Activated T-cell treated with anti-CD3 and anti-CD28 coated beads for 48 hours (primary cell): ENCODE results near the gene HMCN2.
"Not testable (repeated sequence)": the region's sequence is repeated elsewhere in the genome, so short reads cannot be mapped to it uniquely, and the experiment has no call there.

Source experiments
- DNase-seq: peaks from one replicate; pipeline ENCODE4 v3.0.0-alpha.2; 2020; ENCODE audit warnings: low read depth

Gene HMCN2

DNA sequence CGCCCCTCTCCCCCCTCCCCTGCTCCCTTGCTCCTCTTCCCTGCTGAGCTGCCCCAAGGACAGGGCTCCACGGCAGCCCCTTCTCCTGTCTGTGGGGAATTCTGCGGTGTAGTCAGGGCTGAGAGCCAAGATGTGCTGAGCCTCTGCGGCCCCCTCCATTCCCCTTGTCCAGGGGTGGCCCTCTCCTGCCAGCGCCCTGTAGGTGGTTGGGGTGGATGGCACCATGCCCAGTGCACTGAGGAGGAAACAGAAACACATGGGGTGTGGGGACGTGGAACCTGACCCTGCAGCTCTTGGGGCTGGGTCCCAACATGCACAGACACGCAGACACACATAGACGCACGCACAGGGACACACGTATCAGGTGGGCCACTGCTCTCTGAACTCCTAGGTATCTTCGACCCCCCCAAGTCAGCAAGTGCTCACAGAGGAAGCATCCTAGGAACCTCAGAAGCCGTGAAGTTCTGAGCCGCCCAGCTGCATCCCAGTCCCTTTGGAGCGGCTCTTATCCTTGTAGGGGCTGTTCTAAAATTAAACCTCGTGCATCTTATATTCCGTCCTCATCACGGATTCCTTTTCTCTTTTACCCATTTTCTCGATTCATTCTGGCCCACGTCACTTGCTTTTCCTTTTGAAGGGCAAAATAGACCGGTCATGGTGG, 64.8 kb downstream of the HMCN2 start:
- no peak for DNase-seq

DNA sequence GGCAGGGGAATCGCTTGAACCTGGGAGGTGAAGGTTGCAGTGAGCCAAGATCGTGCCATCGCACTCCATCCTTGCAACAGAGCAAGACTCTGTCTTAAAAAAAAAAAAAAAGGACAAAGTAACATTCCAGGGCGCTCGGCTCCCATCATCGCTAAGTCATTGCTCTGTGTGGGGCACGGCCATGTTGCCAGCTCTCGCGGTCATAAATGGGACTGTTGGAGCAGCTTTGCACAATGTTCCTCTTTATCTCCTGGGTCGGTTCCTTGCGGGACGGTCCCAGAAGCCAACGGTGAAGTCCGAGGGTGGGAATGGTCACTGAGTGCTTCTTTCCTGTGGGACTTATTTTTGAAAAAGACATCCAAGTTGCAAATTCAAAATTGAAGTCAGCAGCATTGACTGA, 65.5 kb downstream of the HMCN2 start:
- no peak for DNase-seq

DNA sequence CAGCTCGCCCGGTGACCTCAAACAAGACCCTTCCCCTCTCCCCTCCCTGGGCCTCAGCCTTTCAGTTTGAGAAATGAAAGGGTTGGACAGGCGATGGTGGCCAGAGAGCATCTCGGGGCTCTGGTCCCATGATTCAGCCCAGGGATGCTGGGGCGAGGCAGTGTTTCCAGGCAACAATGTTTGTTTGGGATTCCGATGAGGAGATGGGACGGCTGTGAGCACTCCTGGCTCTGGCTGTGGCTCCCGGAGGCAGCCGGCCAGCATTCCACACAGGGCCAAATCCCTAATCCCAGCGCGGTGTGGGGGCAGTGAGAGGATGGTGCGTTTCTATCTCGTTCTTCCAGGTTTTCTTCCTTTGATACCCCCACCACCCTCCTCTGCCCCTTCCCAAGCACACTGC, 66.0 kb downstream of the HMCN2 start:
- DNase-seq = no peak

DNA sequence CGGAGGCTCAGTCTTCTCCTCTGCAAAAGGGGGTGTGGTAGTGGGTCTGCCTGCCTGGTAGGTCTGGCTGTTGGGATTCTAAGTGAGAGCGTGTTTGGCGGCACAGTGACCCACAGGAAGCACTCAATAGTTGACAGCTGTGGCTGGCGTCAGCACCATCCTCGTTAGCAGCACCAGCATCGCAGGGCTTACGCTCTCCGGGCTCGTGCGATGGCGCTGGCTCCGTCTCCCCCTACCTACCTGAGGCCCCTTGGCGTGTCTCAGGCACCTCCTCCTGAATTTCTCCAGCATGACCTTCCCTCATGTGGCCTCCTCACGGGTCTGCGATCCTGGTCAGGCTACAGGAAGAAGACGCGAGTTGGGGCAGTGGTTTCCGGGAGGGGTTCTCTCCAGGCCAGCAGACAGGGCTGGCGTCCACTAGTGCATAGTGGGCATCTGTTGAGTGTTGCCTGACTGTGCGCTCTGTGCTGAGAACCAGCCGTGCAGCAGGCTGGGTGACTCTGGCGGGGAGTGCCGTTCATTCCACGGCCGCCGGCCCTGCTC, 66.9 kb downstream of the HMCN2 start:
- no peak for DNase-seq

DNA sequence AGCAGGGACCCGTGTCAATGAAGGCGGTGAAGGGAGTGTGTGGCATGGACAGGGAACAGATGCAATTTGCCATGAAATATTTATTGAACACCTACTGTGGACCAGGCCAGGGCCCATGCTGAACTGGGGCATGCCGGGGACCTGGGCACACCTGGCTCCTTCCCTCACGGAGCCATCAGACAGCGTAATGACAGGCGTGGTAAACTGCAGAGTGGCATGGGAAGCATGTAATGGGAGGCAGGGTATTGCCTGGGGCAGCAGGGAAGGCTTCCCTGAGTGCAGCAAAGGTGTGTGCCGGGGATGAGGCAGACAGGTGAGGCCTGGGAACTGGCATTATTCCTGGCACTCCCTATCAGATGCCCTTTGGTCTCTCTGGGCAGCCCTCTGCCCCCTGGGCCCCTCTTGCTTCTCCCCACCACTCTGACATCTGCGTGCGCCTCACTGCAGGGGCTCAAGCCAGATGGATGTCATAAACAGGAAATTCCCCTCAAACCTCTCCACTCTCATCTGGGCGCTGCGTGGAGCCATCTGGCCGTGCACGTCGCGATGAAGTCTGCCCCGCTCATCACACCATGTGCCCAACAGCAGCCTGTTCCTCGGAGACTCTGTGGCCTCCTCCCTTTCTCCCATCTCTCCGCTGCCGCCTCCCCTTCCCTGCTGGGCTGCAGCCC, 67.6 kb downstream of the HMCN2 start:
- no peak for DNase-seq

DNA sequence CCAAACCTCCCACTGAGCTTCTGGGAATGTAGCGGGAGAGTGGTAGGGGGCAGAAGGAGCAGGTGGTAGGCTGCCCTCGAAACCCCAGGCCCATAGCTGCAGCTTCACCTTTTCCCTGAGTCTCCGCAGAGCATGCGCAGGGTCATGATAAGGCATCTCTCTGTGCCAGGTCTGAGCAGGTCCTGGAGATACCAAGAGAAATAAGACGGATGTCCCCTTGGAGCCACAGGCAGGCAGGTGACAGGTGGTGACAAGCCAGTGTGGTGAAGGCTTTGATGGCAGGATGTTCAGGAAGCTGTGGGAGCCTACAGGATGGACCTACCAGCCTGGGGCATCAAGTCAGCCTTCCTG, 68.1 kb downstream of the HMCN2 start:
- no peak for DNase-seq

DNA sequence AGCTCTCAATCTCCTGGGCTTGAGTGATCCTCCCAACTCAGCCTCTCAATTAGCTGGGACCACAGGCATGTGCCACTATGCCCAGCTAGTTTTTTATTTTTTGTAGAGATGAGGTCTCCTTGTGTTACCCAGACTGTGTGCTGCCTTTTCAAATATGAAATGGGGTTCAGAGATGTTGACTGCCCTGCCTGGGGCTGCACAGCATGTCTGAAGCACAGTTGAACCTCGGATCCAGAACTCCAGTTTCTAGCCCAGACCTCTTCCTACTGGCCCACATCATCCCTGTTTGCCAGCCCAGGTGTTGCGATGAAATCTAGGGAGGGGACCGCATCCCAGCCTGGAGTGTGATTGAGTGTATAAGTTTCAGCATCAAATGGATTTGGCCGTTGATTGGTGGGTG, 69.4 kb downstream of the HMCN2 start:
- no peak for DNase-seq

DNA sequence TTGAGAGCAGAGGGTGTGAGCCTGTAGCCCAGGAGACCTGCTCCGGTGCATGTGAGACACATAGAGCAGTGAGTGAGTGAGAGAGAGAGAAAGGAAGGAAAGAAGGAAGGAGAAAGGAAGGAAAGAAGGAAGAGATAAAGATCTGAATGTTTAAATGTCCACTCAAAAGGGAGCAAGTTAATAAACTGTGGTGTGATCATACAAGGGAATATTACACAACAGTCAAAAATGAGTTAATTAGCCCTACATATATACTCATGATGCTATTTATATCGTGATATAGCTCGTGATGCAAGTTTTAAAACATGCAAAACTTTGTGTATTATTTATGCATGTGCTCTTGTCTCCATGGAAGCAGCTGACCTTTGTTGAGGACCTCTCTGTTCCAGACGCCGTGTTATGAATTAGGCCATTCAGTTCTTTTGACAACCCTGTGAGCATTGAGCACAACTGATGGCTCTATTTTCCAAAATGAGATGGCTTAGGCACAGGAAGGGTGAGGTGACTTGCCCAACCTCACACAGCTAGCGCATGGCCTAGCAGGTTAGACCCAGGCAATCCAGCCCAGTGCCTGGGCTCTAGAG, 70.6 kb downstream of the HMCN2 start:
- no peak for DNase-seq

DNA sequence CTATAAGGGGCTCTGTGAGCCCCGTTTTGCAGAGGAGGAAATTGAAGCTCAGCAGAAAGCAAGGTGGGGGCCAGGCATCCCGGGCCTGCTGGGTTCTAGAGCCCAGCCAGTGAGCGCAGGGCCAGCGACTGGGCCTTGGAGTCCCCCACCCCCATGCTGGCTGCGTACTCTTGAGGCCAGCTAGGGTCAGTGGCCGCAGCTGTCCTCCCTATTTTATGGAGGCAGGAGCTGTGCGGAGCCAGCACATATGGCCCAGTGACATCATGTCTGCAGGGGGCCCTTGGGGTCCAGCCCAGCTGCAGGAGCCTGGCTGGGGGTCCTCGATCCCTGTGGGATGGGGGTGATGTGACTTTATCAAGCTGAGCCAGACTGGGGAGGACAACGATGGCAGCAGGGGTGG, 71.3 kb downstream of the HMCN2 start:
- no peak for DNase-seq

DNA sequence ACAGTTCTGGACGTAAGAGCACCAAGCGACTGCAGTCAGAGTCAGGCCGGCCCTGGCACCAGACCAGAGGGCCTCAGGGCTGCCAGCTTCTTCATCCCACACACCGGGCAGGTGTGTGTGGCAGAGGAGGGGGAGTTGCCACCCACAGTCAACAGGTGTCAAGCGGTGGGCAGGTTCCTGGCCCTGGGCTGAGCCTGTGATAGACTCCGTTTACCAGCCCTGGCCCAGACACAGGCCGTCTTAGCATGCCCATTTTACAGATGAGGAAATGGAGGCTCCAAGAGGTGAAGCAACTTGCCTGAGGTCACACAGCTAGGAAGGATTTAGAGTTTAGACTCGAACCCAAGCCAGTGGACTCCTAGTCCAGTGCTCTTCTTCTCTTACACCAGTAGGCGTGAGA, 71.8 kb downstream of the HMCN2 start:
- DNase-seq = no peak

DNA sequence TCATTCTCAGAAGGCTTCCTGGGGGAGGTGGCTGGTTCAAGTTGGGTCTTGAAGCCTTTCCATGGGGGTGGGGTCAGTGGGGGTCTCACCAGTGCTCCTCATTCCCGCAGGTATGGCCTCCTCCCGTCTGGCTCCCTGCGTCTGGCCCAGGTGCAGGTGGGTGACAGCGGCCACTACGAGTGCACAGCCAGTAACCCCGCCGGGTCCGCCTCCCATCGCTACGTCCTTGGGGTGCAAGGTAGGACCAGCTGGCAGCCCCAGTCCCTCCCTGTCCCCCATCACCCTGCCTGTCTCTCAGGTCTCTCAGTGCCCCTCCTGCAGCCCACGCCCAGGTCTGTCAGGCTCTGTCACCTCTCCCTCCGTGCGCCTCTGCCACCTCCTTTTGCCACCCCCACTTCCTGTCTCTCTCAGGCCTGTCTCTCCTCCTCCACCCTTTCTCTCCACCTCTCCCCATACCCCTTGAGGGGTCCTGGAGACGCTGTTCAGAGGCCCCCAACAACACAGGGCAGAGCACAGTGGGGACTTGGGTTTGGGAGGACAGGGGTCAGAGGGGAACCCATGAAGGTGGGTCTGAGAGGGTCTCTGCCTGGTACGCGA, 72.3 kb downstream of the HMCN2 start:
- DNase-seq = no peak

DNA sequence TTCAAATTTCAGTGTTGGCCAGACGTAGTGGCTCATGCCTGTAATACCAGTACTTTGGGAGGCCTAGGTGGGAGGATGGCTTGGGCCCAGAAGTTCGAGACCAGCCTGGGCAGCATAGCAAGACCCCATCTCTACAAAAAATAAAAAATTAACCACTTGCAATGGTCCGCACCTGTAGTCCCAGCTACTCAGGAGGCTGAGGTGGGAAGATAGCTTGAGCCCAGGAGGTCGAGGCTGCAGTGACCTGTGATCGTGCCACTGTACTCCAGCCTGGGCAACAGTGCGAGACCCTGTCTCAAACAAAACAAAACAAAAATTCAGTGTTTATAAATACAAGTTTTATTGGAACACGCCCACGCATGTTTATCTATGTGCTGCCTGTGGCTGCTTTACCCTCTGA, 73.3 kb downstream of the HMCN2 start:
- not testable (repeated sequence) for DNase-seq

DNA sequence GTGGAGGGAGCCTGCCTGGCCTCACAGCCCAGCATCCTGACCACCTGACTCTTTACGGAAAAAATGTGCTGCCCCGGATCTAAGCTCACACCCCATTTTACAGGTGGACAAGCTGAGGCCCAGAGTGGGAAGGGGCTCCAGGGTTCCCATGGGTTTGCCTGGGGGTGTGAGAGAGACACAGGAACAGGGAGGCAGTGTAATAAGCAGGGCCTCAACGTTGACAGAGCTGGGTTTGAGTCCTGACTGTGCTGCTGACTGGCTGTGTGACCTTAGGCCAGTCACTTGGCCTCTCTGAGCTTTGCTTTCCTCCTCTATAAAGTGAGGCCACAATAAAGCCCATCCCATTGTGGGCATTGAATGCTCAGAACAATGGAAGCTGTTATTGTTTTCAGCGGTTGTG, 73.7 kb downstream of the HMCN2 start:
- no peak for DNase-seq

DNA sequence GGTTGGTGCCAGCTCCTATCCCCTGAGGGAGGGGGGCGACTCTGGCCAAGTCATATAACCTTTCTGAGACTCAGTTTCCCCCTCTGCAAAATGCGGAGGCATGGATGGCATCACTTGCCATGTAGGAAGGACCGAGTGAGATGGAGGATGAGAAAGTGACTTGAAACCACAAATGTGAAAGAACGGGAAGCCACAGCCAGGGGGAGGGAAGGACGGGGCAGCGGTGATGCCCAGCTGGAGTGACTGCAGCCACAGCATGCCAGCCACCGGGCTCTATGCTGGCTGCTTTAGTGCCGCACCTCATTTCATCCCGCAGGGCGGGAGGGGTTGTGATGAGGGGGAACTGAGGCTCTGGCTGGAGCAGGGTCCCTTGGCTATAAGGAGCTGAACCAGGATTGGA, 74.5 kb downstream of the HMCN2 start:
- DNase-seq = no peak

DNA sequence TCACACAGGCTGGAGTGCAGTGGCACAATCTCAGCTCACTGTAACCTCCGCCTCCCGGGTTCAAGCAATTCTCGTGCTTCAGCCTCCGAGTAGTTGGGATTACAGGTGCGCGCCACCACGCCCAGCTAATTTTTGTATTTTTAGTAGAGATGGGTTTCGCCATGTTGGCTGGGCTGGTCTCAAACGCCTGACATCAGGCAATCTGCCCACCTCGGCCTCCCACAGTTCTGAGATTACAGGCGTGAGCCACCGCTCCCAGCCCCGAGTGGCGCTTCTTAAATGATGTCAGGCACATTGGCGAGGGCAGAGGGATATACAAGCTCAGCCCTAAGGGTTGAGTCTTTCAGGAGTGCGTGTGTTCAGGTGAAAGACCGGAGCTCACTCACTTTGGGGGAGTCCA, 75.0 kb downstream of the HMCN2 start:
- not testable (repeated sequence) for DNase-seq

DNA sequence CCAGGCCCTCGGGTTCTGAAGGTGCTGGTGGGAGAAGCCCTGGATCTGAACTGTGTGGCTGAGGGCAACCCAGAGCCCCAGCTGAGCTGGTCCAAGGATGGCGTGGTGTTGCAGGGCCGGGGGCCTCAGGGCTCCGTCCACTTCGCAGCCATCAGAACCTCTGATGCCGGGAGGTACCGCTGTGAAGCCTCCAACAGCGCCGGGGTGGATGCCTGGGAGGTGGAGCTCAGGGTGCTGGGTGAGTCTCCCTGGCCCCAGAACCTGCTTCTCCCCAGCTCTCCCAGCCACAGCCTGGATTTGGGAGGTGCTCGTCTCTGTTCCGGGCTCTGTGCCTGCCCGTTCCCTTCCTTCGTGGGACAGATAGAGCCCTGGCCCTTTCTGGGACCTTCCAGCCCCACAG, 75.6 kb downstream of the HMCN2 start:
- no peak for DNase-seq

DNA sequence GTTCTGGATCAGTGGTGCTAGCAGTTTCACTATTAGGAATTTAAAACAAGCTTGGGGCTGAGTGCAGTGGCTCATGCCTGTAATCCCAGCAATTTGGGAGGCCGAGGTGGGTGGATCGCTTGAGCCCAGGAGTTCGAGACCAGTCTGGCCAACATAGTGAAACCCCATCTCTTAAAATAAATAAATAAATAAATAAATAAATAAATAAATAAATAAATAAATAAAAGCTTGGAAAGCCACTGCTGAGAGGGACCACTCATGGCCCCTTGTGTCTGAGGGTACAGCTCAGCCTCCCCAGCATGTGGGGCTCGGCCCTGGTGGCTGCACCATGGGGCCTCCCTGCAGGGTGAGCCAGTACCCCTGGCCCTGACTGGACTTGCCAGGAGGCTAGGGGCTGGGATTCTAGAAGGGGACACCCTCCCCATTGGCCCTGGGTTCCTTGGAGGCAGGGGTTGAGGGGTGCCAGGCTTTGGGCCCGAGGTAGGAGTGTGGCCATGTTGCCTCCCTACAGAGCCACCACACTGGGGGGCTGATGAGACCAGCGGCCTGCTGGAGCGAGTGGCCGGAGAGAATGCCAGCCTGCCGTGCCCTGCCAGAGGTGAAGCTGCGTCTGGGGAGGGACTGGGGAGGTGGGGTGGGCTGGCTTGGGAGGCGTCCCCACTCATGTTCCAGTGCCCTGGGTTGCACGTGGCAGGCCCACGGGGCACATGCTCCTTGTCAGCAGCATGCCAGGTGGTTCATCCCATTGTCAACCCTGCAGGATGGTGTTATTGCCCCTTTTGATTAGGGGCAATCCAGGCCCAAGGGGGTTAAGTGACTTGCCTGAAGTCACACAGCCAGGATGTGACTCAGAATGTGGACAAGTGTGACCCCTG, 76.5 kb downstream of the HMCN2 start:
- DNase-seq = no peak

DNA sequence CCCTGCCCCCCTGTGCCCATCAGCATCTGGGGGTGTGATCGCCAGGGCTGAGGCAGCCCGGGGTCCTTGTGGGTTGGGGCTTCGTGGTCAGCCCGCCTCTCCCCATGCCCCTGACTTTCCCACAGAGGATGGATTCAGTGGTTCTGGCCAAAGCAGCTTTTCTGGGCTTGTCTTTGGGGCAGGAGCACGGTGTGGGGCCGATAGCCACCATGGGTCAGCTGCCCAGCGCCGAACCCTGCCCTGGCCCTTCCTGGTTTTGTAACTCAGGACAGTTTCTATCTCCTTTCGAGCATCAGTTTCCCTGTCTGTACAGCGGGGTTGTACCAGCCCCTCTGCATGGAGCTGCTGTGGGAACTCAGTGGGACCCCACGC, 77.1 kb downstream of the HMCN2 start:
- DNase-seq = no peak

DNA sequence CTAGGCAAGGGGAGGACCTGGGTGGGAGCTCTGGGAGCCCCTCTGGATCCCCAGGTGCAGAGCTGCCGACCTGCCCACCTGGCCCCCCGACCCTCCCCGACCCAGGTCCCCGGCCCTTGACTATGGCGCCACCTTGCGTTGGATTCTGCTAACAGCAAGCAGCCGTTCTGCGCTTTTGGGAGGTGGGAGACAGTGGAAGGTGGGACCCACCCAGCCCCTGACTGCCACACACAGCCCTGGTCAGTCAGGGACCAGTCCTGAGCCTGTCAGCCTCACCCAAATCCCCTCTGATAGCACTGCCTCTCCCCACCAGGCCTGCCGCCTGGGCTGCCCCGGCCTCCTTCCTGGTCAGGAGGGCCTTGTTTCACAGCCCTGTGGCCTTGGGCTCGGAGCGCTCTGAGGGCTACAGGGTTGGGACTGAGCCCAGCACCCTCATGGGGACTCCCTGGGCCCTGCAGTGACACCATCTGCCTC, 77.9 kb downstream of the HMCN2 start:
- peak; percentile 17 for DNase-seq

DNA sequence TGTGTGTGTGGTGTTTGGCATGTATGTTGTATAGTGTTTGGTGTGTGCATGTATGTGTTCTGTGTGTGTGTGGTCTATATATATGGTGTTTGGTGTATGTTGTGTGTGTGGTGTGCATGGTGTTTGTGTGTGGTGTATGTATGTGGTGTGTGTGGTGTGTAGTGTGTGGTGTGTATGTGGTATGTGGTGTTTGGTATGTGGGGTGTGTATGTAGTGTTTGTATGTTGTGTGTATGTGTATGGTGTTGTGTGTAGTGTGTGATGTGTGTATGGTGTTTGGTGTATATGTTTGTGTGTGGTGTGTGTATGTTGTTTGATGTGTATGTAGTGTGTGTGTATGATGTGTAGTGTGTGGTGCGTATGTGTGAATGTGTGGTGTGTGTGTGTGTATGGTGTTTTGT, 78.8 kb downstream of the HMCN2 start:
- DNase-seq = no peak

DNA sequence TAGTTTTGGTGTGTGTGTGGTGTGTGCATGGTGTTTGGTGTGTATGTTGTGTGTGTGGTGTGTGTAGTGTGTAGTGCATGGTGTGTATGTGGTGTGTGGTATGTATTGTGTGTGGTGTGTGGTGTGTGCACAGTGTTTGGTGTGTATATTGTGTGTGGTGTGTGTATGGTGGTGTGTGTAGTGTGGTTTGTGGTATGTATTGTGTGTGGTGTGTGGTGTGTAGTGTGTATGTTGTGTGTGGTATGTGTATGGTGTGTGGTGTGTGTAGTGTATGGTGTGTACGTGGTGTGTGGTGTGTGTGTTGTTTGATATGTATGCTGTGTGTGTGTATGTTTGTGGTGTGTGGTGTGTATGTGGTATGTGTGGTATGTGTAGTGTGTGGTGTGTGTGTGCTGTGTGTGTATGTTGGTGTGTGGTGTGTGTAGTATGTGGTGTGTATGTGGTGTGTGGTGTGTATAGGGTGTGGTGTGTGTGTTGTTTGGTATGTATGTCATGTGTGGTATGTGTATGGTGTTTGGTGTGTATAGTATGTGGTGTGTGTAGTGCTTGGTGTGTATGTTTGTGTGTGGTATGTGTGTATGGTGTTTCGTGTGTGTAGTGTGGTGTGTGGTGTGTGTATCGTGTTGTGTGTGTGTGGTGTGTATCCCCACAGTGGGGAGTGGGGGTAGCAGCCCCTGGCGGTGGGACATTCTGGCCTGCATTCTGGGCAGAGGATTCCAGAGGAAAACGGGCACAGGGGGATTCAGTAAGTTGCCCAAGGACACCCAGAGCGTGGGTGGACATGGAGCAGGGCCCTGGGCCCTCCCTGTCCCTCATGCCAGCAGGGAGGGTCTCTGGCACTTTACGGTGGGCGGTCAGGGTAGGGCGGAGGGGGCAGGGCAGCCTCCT, 79.7 kb downstream of the HMCN2 start:
- no peak for DNase-seq
